Panc1 (cell line): ENCODE measurements around the gene SBNO2.

Source experiments
- POLR2AphosphoS5 ChIP-seq: IDR thresholded peaks from 2 replicates; pipeline ENCODE4 v1.6.1; 2012; ENCODE audit warnings: mild to moderate bottlenecking, low read depth, low read length, moderate library complexity
- TF ChIP-seq, protein P1 (sequence below): fragments of 450-650 bp; IDR thresholded peaks from 2 replicates; pipeline ENCODE4 v1.5.1; 2017; ENCODE audit warnings: mild to moderate bottlenecking
- TF ChIP-seq, protein P2 (sequence below), 2 experiments: IDR thresholded peaks; 2 replicates each; pipeline ENCODE4 v1.6.1; 2011 to 2012; ENCODE audit warnings: low read depth in 2 of 2, control low read depth in 1 of 2, low read length in 1 of 2, mild to moderate bottlenecking in 1 of 2, moderate library complexity in 1 of 2; ENCODE audit not compliant: insufficient read depth in 1 of 2

DNA sequence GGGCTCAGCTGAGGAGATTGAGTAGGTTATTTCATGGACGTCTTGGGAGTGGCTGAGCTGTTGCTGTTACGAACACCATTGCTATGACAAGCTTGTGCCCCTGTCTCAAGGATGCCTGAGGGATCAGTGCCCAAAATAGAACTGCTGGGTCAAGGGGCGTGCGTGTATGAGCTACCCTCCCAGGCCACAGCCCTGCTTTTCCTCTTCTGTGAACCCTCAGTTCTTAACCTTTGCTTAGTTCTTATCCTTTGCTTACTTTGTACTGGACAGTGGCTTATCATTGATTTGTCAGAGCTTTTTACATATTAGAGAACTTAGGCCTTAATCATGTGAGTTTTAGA is 98.1 kb downstream of the SBNO2 start:
- TF ChIP-seq, protein P1, sequence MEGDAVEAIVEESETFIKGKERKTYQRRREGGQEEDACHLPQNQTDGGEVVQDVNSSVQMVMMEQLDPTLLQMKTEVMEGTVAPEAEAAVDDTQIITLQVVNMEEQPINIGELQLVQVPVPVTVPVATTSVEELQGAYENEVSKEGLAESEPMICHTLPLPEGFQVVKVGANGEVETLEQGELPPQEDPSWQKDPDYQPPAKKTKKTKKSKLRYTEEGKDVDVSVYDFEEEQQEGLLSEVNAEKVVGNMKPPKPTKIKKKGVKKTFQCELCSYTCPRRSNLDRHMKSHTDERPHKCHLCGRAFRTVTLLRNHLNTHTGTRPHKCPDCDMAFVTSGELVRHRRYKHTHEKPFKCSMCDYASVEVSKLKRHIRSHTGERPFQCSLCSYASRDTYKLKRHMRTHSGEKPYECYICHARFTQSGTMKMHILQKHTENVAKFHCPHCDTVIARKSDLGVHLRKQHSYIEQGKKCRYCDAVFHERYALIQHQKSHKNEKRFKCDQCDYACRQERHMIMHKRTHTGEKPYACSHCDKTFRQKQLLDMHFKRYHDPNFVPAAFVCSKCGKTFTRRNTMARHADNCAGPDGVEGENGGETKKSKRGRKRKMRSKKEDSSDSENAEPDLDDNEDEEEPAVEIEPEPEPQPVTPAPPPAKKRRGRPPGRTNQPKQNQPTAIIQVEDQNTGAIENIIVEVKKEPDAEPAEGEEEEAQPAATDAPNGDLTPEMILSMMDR, result no peak
- no peak for TF ChIP-seq POLR2AphosphoS5
- TF ChIP-seq, protein P2, sequence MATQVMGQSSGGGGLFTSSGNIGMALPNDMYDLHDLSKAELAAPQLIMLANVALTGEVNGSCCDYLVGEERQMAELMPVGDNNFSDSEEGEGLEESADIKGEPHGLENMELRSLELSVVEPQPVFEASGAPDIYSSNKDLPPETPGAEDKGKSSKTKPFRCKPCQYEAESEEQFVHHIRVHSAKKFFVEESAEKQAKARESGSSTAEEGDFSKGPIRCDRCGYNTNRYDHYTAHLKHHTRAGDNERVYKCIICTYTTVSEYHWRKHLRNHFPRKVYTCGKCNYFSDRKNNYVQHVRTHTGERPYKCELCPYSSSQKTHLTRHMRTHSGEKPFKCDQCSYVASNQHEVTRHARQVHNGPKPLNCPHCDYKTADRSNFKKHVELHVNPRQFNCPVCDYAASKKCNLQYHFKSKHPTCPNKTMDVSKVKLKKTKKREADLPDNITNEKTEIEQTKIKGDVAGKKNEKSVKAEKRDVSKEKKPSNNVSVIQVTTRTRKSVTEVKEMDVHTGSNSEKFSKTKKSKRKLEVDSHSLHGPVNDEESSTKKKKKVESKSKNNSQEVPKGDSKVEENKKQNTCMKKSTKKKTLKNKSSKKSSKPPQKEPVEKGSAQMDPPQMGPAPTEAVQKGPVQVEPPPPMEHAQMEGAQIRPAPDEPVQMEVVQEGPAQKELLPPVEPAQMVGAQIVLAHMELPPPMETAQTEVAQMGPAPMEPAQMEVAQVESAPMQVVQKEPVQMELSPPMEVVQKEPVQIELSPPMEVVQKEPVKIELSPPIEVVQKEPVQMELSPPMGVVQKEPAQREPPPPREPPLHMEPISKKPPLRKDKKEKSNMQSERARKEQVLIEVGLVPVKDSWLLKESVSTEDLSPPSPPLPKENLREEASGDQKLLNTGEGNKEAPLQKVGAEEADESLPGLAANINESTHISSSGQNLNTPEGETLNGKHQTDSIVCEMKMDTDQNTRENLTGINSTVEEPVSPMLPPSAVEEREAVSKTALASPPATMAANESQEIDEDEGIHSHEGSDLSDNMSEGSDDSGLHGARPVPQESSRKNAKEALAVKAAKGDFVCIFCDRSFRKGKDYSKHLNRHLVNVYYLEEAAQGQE (IDR thresholded peaks at IDR 0.05; ENCODE audit: insufficient read depth in 1 of 2, low read depth in 2 of 2, low read length in 1 of 2), result no peak
